22Rv1 (cell line): ENCODE measurements around the gene PHACTR1.

ENCODE experiments used
- H3K27ac ChIP-seq: fragments of 450-650 bp; 2 replicates; pipeline ENCODE4 v1.5.1; 2017
- ZFX ChIP-seq: fragments of 450-650 bp; IDR thresholded peaks from 2 replicates; pipeline ENCODE4 v1.6.1; 2017; ENCODE audit warnings: antibody characterized with exemption, borderline replicate concordance
- TF ChIP-seq, protein P1 (sequence below): fragments of 450-650 bp; IDR thresholded peaks from 2 replicates; pipeline ENCODE4 v1.5.1; 2017; ENCODE audit warnings: mild to moderate bottlenecking

Gene PHACTR1

DNA sequence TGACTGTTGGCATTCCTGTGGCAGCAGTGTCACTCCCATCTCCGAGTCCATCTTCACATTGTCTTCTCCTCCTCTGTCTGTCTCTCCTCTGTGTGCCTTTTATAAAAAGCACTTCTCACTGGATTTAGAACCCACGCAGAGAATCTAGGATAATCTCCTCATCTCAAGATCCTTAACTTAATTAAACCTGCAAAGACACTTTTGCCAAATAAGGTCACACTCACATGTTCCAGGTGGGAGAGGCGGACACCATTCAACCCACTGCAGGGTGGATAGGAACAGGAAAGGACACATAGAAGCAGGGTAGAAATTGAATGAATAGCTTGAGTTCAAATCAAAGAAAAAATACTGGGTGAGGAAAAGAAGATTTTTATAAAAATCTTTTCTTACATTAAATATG, 292.5 kb downstream of the PHACTR1 start:
- TF ChIP-seq, protein P1, sequence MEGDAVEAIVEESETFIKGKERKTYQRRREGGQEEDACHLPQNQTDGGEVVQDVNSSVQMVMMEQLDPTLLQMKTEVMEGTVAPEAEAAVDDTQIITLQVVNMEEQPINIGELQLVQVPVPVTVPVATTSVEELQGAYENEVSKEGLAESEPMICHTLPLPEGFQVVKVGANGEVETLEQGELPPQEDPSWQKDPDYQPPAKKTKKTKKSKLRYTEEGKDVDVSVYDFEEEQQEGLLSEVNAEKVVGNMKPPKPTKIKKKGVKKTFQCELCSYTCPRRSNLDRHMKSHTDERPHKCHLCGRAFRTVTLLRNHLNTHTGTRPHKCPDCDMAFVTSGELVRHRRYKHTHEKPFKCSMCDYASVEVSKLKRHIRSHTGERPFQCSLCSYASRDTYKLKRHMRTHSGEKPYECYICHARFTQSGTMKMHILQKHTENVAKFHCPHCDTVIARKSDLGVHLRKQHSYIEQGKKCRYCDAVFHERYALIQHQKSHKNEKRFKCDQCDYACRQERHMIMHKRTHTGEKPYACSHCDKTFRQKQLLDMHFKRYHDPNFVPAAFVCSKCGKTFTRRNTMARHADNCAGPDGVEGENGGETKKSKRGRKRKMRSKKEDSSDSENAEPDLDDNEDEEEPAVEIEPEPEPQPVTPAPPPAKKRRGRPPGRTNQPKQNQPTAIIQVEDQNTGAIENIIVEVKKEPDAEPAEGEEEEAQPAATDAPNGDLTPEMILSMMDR: no peak
- TF ChIP-seq ZFX: no peak
- no peak overlapping the region for H3K27ac ChIP-seq

DNA sequence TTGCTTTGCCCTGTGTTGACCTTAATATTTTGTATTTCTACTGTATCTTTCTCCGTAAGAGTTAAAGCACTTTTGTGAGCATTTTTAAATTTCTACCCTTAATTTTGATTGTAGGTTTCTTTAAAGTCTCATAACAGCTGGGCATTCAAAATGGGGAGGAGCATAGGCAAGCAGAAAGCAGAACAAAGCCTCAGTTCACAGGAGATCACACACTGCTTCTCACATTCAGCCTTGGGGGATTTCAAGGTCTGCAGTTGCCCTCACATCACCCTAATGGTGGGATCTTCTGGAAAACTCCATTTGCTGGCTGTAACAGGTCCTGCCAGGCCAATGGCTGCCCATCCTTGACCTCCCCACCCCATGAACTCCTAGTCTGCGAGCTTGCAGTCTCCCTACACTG, 292.9 kb downstream of the PHACTR1 start:
- H3K27ac ChIP-seq: no peak overlapping the region

DNA sequence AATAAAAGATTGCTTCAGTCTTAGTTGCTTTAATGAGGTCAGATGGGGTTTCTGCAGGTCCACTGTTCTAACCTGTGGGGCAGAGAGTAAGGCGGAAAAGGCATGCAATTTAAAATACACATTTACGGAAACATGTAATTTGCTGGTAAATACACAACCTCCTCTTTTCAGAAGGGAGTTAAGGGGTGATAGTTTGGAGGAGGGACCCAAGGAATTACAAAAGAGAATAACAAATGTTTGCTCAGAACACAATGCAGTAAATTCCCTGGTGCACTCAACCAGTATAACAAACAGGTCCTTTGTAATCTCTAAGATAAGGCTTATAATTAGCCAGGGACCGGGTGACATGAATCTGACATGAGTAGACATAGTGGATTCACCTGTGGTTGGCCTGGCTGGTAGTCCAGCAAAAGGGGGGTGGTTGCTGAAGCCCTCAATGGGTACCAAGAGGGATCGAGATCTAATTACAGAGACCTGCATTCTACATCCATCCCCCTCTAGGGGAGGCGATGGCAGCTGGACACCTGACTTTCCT, 295.1 kb downstream of the PHACTR1 start:
- H3K27ac ChIP-seq: no peak overlapping the region
- TF ChIP-seq ZFX: no peak
- TF ChIP-seq, protein P1: no peak

More for the DNA sequence above, 292.9 kb downstream of the PHACTR1 start:
- TF ChIP-seq ZFX: no peak
- TF ChIP-seq, protein P1: no peak

DNA sequence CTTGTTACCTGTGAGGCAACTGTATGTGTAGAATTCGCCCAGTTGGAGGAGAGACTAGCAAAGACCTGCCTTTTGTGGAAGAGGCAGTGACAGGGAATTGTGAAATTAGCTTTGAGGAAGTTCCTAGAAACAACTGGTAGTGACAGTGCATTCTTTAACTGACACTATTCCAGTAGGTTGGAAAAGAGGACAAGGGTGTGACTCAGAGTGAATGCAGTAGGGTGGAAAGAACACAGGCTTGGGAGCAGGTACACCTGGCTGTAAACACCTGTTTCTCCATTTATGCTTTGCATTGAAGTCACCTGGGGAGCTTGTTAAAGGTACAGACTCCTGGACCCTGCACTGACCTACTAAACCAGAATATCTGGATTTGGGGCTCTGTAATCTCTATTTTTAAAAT, 295.7 kb downstream of the PHACTR1 start:
- TF ChIP-seq, protein P1: no peak
- no peak for TF ChIP-seq ZFX
- no peak overlapping the region for H3K27ac ChIP-seq

DNA sequence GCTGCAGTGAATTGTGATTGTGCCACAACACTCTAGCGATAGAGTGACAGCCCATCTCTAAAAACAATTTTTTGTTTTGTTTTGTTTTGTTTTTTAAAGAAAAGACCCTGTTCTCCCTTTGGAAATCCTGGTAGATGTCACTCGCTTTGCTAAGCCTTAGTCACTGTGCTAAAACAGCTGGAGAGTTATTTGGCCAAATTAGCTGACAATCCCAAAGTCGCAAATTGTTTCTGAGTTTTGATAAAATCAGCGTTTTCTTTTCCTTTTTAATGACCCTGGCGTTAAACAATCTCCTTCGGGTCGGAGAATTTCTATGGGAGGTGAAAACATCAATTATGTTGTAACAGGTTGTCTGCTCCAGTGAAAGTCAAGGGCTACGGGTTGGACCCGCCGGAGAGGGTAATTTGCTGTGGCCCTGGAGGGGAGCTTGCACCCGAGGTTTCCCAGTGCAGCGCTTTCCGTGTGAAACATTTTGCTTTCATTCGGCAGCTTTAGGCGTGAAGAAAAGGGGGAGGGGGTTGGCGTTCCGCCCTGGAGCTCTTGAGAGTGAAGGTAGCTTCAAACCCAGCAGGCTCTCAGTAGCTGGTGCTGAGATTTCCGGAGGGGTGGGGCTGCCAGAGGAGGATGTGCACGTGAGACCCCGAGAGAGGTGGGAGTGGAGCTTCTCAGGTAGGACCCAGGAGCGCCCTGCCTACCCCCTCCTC, 296.6 kb downstream of the PHACTR1 start:
- H3K27ac ChIP-seq: no peak overlapping the region
- TF ChIP-seq, protein P1: no peak
- TF ChIP-seq ZFX: no peak

DNA sequence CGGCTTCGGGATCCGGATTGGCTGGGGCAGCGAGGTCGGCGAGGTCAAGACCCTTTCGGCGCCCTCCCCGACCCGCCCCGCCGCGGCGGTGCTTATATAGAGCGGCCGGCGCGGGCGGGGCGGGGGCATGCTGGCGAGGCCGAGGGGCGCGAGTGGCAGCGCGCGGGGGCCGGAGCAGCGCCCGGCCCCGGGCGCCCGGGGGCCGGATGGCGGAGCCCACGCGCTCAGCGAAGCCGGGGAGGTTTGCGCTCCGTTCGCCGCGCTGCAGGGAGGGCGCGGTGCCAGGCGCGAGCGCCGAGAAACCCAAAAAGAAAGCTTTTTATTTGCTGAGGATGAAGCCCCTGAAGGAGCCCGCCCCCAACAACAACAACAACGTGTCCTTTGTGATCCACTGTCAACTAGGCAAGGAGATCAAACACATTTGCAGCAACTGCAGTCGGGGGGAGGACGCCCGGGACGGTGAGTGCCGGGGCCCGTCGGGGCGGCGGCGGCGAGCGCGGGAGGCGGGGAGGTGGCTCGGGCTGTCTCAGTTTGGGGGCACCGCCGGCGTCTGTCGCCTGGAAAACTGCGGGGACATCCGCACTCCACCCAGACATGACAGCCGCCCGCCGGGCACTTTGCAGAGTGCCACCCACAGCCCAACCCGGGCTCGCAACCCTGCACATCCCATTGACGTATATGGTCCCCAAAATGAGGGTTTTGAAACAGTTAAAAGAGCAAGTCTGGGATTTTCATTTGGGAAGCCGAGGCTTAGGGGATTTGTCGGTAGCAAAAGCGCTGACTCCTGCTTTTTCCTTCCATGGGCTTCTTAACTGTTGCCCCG, 297.3 kb downstream of the PHACTR1 start:
- H3K27ac ChIP-seq: no peak overlapping the region
- TF ChIP-seq ZFX: no peak
- TF ChIP-seq, protein P1: no peak
